Skeletal muscle tissue (tissue), 4 donors: ENCODE measurements around the gene ALG1. TPM values are rescaled to one million over a fixed set of nuclear protein-coding genes. Genes with fewer than 3 reads are reported as not detected.
A peak's percentile ranks its signal among the peaks of the same experiment; 100 is the strongest.
"Not testable (repeated sequence)": the region's sequence is repeated elsewhere in the genome, so short reads cannot be mapped to it uniquely, and the experiment has no call there.

Source experiments
- H3K27ac ChIP-seq: one replicate; pipeline ENCODE4 v1.7.0; 2013; ENCODE audit warnings: mild to moderate bottlenecking, low read depth, low read length, inconsistent platforms
- H3K27me3 ChIP-seq, 3 donors: one replicate each; pipeline ENCODE4 v1.7.0; 2013; ENCODE audit warnings: low read length in 3 of 3; ENCODE audit not compliant: control insufficient read depth in 3 of 3, insufficient read depth in 3 of 3
- H3K36me3 ChIP-seq, 3 donors: one replicate each; pipeline ENCODE4 v1.7.0; 2013; ENCODE audit warnings: low read length in 3 of 3; ENCODE audit not compliant: control insufficient read depth in 3 of 3, insufficient read depth in 3 of 3
- H3K4me1 ChIP-seq, 3 donors: one replicate each; pipeline ENCODE4 v1.7.0; 2013; ENCODE audit warnings: low read length in 3 of 3, mild to moderate bottlenecking in 3 of 3; ENCODE audit not compliant: control insufficient read depth in 3 of 3, insufficient read depth in 3 of 3
- H3K4me3 ChIP-seq, 3 donors: one replicate each; pipeline ENCODE4 v1.7.0; 2013; ENCODE audit warnings: low read length in 3 of 3
- H3K9ac ChIP-seq, 3 donors: one replicate each; pipeline ENCODE4 v1.7.0; 2013; ENCODE audit warnings: low read length in 3 of 3, mild to moderate bottlenecking in 3 of 3, moderate library complexity in 2 of 3, low read depth in 1 of 3
- H3K9me3 ChIP-seq, 3 donors: one replicate each; pipeline ENCODE4 v1.7.0; 2013; ENCODE audit warnings: low read length in 3 of 3; ENCODE audit not compliant: control insufficient read depth in 3 of 3
- total RNA-seq: library from RNA; depleted of rRNA; stranded (reverse); fragments of >200 nt; gene quantifications from one replicate; pipeline ENCODE4 v1.2.3, GENCODE V29; 2014
- donor health status: Osteomylitis.

Gene ALG1
- total RNA-seq, 1 donor from 2014 or later, result 13.6 TPM

DNA sequence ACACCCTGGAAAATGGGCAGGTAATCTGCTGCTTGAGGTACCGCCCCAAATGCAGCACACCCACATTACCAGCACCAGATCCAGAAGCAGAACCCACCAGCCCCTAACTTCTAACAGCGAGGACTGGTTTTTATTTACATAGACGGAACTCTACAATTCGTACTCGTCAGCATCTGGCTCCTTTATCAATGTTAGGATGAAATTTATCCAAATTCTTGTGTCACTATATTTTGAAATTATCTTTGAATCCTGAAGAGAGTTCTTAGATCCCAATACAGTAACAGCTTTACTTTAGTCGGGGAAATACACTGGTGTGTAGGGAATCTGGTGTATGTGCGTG lies 332 bp upstream of the ALG1 start:
- Histone ChIP-seq H3K27ac (peak overlapping the region; percentile 73), H3K27me3 (no peaks in the 10 kb centered on the region), H3K9ac (peak overlapping the region; percentile 76 to 95 (median 87)), H3K9me3 (no peaks in the 10 kb centered on the region), H3K36me3 (peaks cover 17 to 21% (median 20%) of the 10 kb centered on the region in 3 donors), H3K4me3 (peak overlapping the region; percentile 76 to 93 (median 86)), H3K4me1 (peaks cover 11 to 20% (median 15%) of the 10 kb centered on the region in 3 donors)

DNA sequence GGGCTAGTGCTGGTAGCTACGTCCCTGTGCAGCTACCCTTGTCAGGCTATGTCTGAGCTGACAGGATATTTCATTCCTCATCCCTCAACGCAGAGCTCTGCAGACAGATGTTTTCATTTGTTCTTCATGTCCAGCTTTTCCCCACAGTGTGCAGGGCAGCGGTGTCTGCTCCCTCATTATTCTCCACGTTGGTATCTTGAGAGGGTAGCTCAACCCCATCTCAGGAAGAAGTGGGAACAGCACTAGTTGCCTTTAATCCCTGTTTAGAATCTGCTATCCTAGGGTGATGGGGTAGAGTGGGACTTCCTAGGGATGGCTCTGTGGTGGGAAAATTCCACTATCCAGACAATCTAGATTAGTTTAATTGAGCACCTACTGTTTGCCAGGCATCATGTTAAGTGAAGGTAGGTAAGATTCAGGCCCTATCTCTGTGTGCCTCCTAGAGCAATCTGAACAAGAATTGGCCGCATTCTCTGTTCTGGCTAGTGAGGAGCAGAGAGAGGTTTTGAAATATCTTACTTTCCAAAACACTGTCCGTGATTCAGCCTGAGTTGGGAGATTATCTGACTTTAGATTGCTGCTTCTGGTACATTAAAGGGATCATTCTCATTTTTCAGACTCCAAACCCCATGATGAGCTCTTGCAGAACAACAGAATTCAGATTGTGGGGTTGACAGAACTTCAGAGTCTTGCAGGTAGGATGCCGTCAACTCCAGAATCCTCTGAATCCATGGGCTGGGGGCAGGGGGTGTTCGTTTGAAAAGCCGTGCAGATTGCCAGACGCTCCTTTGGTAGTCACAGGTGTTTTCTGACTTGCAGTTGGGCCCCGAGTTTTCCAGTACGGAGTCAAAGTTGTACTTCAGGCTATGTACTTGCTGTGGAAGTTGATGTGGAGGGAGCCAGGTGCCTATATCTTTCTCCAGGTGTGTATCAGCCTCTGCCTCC lies 963 bp downstream of the ALG1 start:
- Histone ChIP-seq H3K4me3 (peak overlapping the region; percentile 76 to 93 (median 86)), H3K27ac (peak overlapping the region; percentile 73), H3K4me1 (peaks cover 11 to 20% (median 15%) of the 10 kb centered on the region in 3 donors), H3K27me3 (no peaks in the 10 kb centered on the region), H3K9me3 (no peaks in the 10 kb centered on the region), H3K9ac (peak overlapping the region; percentile 76 to 95 (median 87)), H3K36me3 (peaks cover 25 to 29% (median 28%) of the 10 kb centered on the region in 3 donors)

DNA sequence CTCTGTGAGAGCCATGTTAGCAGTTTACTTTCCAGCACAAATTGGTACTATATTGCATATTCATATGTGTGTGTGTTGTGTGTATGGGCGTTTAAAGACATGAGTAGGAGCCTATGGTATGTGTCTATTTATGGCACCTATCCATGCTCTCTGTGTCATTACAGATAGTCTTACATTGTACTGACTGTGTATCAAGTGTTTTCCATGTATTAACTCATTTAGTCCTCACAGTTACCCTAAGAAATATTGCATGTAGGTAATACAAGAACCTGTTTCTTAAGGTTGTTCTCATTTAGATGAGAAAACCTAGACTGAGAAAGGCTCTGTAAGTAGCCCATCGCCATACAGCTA lies 1.6 kb downstream of the ALG1 start:
- H3K4me1 ChIP-seq, result peaks cover 11 to 20% (median 15%) of the 10 kb centered on the region in 3 donors
- H3K36me3 ChIP-seq, result peaks cover 25 to 30% (median 28%) of the 10 kb centered on the region in 3 donors
- H3K9ac ChIP-seq, result no peak overlapping the region
- no peak overlapping the region for H3K27ac ChIP-seq
- no peaks in the 10 kb centered on the region for H3K9me3 ChIP-seq
- H3K4me3 ChIP-seq, result no peak overlapping the region
- no peaks in the 10 kb centered on the region for H3K27me3 ChIP-seq

- not testable (repeated sequence) for H3K9me3 ChIP-seq, H3K27me3 ChIP-seq, H3K27ac ChIP-seq, H3K4me3 ChIP-seq, H3K9ac ChIP-seq
- peaks cover 25 to 30% (median 28%) of the 10 kb centered on the region in 3 donors for H3K36me3 ChIP-seq
- peaks cover 11 to 20% (median 15%) of the 10 kb centered on the region in 3 donors for H3K4me1 ChIP-seq
Observed at GRCh38 chr16:5073771-5074170, 2.1 kb downstream of the ALG1 start.

DNA sequence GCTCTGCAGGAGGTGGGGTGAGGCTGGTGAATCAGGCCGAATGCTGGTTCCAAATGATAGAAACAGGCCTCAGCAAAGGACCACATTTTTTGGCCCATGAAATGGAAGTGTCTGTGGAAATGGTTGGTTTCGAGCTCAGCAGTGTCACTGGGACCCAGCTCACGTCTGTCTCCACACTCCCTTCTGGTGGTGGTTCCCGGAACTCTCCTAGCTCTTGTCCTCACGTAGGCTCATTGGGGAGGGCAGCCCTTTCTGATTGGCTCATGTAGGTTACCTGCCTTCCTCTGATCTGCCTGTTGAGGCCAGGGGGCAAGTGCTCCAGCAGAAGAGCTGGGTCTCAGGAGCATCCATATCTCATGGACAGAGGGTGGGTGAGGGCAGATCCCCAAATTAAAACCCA lies 4.0 kb downstream of the ALG1 start:
- no peak overlapping the region for H3K27ac ChIP-seq
- H3K4me1 ChIP-seq, result peaks cover 11 to 20% (median 15%) of the 10 kb centered on the region in 3 donors
- peaks cover 25 to 30% (median 28%) of the 10 kb centered on the region in 3 donors for H3K36me3 ChIP-seq
- H3K9me3 ChIP-seq, result no peaks in the 10 kb centered on the region
- no peak overlapping the region for H3K4me3 ChIP-seq
- H3K27me3 ChIP-seq, result no peaks in the 10 kb centered on the region
- no peak overlapping the region for H3K9ac ChIP-seq

- Histone ChIP-seq H3K9ac (no peak overlapping the region), H3K36me3 (peaks cover 25 to 32% (median 28%) of the 10 kb centered on the region in 3 donors), H3K9me3 (no peaks in the 10 kb centered on the region)
Observed at GRCh38 chr16:5077304-5077703, 5.7 kb downstream of the ALG1 start.

DNA sequence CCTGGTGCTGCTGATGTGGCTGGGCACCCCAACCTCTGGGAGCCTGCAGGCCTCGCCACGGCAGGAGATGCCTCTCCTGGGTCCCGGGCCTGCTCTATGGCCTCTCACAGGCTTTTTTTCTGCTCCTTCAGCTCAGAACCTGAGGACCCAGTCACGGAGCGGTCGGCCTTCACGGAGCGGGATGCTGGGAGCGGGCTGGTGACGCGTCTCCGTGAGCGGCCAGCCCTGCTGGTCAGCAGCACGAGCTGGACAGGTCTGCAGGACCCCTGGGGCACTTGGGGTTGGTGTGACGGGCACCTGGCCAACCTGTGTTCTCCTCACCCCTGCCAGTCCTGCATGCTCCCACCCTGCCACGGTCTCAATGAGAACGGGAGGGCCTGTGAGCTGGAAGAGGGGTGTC lies 7.0 kb downstream of the ALG1 start:
- Histone ChIP-seq H3K27ac (no peak overlapping the region), H3K27me3 (no peaks in the 10 kb centered on the region), H3K36me3 (peaks cover 23 to 32% (median 27%) of the 10 kb centered on the region in 3 donors), H3K4me3 (no peak overlapping the region), H3K9ac (no peak overlapping the region), H3K4me1 (no peaks in the 10 kb centered on the region), H3K9me3 (no peaks in the 10 kb centered on the region)

More at GRCh38 chr16:5077304-5077703, 5.7 kb downstream of the ALG1 start:
- peaks cover 3 to 10% (median 7%) of the 10 kb centered on the region in 3 donors for H3K4me1 ChIP-seq
- no peaks in the 10 kb centered on the region for H3K27me3 ChIP-seq
- no peak overlapping the region for H3K4me3 ChIP-seq
- no peak overlapping the region for H3K27ac ChIP-seq

DNA sequence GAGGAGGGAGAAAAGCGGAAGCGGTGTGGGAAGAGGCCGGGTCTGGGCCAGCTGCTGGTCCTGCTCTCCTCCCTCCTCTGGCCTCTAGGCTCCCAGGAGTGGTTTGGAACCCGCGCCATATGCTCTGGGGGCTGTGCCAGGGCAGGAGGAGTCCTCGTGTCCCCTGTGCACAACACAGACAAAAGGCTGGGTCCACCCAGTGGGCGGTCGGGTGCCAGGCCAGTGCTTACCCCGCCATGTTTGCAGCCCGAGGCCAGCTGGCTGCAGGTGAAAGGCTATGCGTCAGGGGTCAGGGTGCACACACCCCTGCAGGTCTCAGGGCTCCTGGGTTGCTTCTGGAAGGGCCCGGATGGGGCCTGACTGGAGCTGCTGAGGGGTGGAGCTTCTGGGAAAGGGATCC lies 8.8 kb downstream of the ALG1 start:
- not testable (repeated sequence) for H3K9ac ChIP-seq, H3K4me3 ChIP-seq, H3K27me3 ChIP-seq, H3K9me3 ChIP-seq, H3K27ac ChIP-seq, H3K4me1 ChIP-seq
- peaks cover 20 to 24% (median 22%) of the 10 kb centered on the region in 3 donors for H3K36me3 ChIP-seq

DNA sequence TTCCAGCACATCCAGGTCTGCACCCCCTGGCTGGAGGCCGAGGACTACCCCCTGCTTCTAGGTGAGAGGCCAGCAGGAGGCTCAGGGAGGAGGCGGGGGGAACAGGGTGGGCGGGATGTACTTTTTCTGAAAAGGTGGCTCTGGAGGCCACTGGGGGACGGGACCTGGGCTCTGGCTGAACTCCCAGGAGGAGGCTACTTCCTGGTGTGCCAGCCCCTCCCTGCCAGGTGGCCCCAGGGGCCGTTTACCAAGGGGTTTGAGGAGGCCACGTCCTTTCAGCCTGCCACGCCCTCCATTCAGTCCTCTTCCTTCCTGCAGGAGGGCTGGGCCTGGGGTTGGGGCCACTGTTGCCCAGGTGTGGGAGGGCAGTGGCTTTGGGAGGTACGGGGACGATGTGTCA lies 9.4 kb downstream of the ALG1 start:
- H3K27ac ChIP-seq, H3K27me3 ChIP-seq, H3K9ac ChIP-seq, H3K9me3 ChIP-seq, H3K4me3 ChIP-seq, H3K4me1 ChIP-seq: not testable (repeated sequence)
- H3K36me3 ChIP-seq, result peaks cover 14 to 18% (median 17%) of the 10 kb centered on the region in 3 donors

DNA sequence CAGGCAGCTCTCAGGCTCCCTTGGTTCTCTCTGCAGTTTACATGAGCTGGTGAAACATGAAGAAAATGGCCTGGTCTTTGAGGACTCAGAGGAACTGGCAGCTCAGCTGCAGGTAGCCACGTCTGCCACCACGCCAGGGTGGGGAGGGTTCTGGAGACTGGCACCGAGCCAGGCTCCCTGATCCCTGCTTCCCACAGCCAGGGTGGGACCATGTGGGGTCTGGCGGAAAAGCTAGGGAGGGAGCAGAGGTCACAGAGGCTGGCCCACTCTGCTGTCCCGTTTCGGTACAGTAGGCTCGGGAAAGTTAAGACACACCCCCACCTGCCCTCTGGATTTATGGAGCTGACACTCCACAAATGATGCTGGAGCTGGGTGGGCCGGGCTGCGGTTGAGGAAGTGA lies 12.0 kb downstream of the ALG1 start:
- H3K36me3 ChIP-seq, H3K4me1 ChIP-seq, H3K27ac ChIP-seq, H3K9ac ChIP-seq, H3K27me3 ChIP-seq, H3K9me3 ChIP-seq, H3K4me3 ChIP-seq: not testable (repeated sequence)
